ENCODE data around the gene CDK17.

The CDK17 gene

DNA sequence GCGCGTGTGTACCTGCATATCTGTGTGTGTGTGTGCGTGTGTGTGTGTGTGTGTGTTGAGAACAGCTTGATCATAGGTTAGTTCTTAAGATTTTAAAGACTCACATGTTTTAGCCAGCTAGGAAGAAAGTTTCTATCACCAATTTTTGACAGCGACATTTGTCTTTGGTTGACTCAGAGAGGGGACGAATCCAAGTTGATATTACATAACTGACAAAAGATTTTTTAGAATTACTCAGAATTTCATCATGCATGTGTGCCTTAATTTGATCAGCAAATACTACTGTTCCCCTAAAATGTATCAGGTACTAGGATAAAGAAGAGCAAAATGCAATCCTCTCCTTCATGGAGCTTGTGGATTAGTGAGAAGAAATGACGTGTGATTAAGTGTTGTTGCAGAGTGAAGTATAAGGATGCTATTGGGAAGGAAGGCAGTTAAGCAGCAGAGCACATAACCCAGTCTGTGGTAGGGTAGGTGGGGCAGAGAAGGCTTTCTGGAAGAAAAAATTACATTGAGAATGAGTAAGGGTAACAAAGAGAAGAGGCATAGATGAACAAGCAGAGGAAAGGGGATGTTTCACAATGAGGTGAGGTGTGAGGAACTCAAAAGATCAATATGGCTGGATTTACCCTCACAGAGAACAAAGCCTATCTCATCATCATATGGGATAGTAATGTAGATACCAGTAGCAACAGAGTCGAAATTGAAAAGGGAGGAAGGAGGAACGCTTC, 128.6 kb downstream of the CDK17 start:
- H3K27me3 ChIP-seq (ENCODE audit: insufficient read depth, low read length, poor library complexity, severe bottlenecking): no peaks in the 10 kb centered on the region
- no peak overlapping the region for H3K9ac ChIP-seq (ENCODE audit: low read depth, low read length, poor library complexity, severe bottlenecking)
- H3K9me3 ChIP-seq (ENCODE audit: insufficient read depth, low read depth, low read length): no peaks in the 10 kb centered on the region
- H3K79me2 ChIP-seq (ENCODE audit: insufficient read depth, low read length): no peaks in the 10 kb centered on the region
- no peak overlapping the region for H3K4me3 ChIP-seq (ENCODE audit: low read length, poor library complexity, severe bottlenecking)
- peaks cover 3% of the 10 kb centered on the region for H4K20me1 ChIP-seq (ENCODE audit: insufficient read depth, low read length, poor library complexity, severe bottlenecking)
- no peak overlapping the region for H2AFZ ChIP-seq (ENCODE audit: low read length)
- H3K36me3 ChIP-seq (ENCODE audit: insufficient read depth, low read length): peaks cover 65% of the 10 kb centered on the region; the same call in 1 of the 2 replicates
- H3K4me2 ChIP-seq (ENCODE audit: low read depth, low read length, poor library complexity, severe bottlenecking): no peak overlapping the region
- H3F3A ChIP-seq (ENCODE audit: low read depth): 0 out of 2 replicates have a peak, but pooled peaks cover 4% of the 10 kb centered on the region
- H3K4me1 ChIP-seq (ENCODE audit: insufficient read depth, low read length, poor library complexity, severe bottlenecking): no peaks in the 10 kb centered on the region
- no peaks in the 10 kb centered on the region for H3K9me2 ChIP-seq (replicated peaks; ENCODE audit: low read depth, low read length)
- no peak for TF ChIP-seq EZH2phosphoT487 (IDR thresholded peaks at IDR 0.05; ENCODE audit: borderline replicate concordance)
- TF ChIP-seq, protein P1, sequence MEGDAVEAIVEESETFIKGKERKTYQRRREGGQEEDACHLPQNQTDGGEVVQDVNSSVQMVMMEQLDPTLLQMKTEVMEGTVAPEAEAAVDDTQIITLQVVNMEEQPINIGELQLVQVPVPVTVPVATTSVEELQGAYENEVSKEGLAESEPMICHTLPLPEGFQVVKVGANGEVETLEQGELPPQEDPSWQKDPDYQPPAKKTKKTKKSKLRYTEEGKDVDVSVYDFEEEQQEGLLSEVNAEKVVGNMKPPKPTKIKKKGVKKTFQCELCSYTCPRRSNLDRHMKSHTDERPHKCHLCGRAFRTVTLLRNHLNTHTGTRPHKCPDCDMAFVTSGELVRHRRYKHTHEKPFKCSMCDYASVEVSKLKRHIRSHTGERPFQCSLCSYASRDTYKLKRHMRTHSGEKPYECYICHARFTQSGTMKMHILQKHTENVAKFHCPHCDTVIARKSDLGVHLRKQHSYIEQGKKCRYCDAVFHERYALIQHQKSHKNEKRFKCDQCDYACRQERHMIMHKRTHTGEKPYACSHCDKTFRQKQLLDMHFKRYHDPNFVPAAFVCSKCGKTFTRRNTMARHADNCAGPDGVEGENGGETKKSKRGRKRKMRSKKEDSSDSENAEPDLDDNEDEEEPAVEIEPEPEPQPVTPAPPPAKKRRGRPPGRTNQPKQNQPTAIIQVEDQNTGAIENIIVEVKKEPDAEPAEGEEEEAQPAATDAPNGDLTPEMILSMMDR (conservative IDR thresholded peaks at IDR 0.05; ENCODE audit: low read length): no peak

DNA sequence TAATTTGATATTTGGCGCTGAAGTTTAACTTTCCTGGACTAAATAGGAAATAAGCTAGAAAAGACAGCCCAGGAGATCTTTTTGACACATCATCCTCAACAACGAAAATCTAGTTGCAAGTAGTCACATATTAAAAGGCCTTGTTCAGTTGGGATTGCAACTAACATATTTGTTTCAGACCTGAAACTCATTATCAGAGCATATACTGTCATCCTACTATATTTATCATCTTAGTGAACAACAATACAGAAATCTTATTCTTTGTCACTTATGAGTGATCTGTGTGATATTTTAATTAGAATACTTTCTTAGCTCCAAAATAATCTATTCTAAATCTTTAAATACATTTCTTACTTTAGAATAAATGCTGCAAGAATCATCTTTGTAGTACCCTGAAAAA, 134.0 kb downstream of the CDK17 start:
- H3K4me1 ChIP-seq (ENCODE audit: insufficient read depth, low read length, poor library complexity, severe bottlenecking): no peaks in the 10 kb centered on the region
- no peaks in the 10 kb centered on the region for H3K79me2 ChIP-seq (ENCODE audit: insufficient read depth, low read length)
- H3K9me2 ChIP-seq (replicated peaks; ENCODE audit: low read depth, low read length): no peaks in the 10 kb centered on the region
- 0 out of 2 replicates have a peak, but pooled peaks cover 4% of the 10 kb centered on the region for H3F3A ChIP-seq (ENCODE audit: low read depth)
- TF ChIP-seq, protein P1 (conservative IDR thresholded peaks at IDR 0.05; ENCODE audit: low read length): no peak
- H3K4me2 ChIP-seq (ENCODE audit: low read depth, low read length, poor library complexity, severe bottlenecking): no peak overlapping the region
- H3K9me3 ChIP-seq (ENCODE audit: insufficient read depth, low read depth, low read length): no peaks in the 10 kb centered on the region
- H2AFZ ChIP-seq (ENCODE audit: low read length): no peak overlapping the region
- H3K9ac ChIP-seq (ENCODE audit: low read depth, low read length, poor library complexity, severe bottlenecking): no peak overlapping the region
- H3K27me3 ChIP-seq (ENCODE audit: insufficient read depth, low read length, poor library complexity, severe bottlenecking): no peaks in the 10 kb centered on the region
- peaks cover 89% of the 10 kb centered on the region for H3K36me3 ChIP-seq (ENCODE audit: insufficient read depth, low read length)
- no peak overlapping the region for H3K4me3 ChIP-seq (ENCODE audit: low read length, poor library complexity, severe bottlenecking)
- H4K20me1 ChIP-seq (ENCODE audit: insufficient read depth, low read length, poor library complexity, severe bottlenecking): peaks cover 3% of the 10 kb centered on the region

DNA sequence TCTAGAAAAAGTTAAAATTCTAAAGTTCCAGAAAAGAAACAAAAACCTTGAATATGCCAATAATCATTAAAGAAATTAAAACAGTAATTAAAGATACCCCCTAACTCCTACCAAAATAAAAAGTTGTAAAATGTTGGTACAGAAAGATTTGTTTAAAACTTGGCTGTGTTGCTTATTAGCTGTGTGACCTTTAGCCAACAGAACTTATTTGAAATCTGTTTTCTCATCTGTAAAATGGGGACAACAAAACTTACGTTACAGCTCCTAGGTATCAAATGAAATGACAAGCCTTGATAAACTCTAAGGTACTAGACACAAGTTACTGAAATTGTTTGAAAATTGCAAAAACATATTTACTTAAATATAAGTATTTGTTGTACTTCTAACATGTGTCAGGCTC, 134.4 kb downstream of the CDK17 start:
- Histone ChIP-seq H3F3A (ENCODE audit: low read depth) (0 out of 2 replicates have a peak, but pooled peaks cover 4% of the 10 kb centered on the region), H3K36me3 (ENCODE audit: insufficient read depth, low read length) (peaks cover 89% of the 10 kb centered on the region), H3K9me3 (ENCODE audit: insufficient read depth, low read depth, low read length) (no peaks in the 10 kb centered on the region)

More for the DNA sequence above, 134.4 kb downstream of the CDK17 start:
- H3K27me3 ChIP-seq (ENCODE audit: insufficient read depth, low read length, poor library complexity, severe bottlenecking): no peaks in the 10 kb centered on the region
- no peak overlapping the region for H2AFZ ChIP-seq (ENCODE audit: low read length)
- no peaks in the 10 kb centered on the region for H3K9me2 ChIP-seq (replicated peaks; ENCODE audit: low read depth, low read length)
- peaks cover 3% of the 10 kb centered on the region for H4K20me1 ChIP-seq (ENCODE audit: insufficient read depth, low read length, poor library complexity, severe bottlenecking)
- H3K4me3 ChIP-seq (ENCODE audit: low read length, poor library complexity, severe bottlenecking): no peak overlapping the region
- no peak overlapping the region for H3K4me2 ChIP-seq (ENCODE audit: low read depth, low read length, poor library complexity, severe bottlenecking)
- TF ChIP-seq EZH2phosphoT487 (IDR thresholded peaks at IDR 0.05; ENCODE audit: borderline replicate concordance): no peak
- TF ChIP-seq, protein P1 (conservative IDR thresholded peaks at IDR 0.05; ENCODE audit: low read length): no peak
- H3K79me2 ChIP-seq (ENCODE audit: insufficient read depth, low read length): no peaks in the 10 kb centered on the region
- no peaks in the 10 kb centered on the region for H3K4me1 ChIP-seq (ENCODE audit: insufficient read depth, low read length, poor library complexity, severe bottlenecking)
- no peak overlapping the region for H3K9ac ChIP-seq (ENCODE audit: low read depth, low read length, poor library complexity, severe bottlenecking)
